ENCODE results near the gene PNMA1. TPM values are rescaled to one million over a fixed set of nuclear protein-coding genes. Genes with fewer than 3 reads are reported as not detected.

Gene PNMA1
- total and polyA plus RNA-seq, 9 of the 15 experiments (the other 6 are each of a cell fraction or from before 2014, with no cell fraction given): 1.7 to 26.4 (median 8.7) TPM

- TF ChIP-seq ARID1B (IDR thresholded peaks at IDR 0.05) (peak; percentile 79), C11orf30 (IDR thresholded peaks at IDR 0.05; ENCODE audit: low read depth) (peak; percentile 88), CHD4 (IDR thresholded peaks at IDR 0.05; ENCODE audit: insufficient read depth, insufficient replicate concordance, low read depth, low read length, poor library complexity, severe bottlenecking) (no peak), ZFP91 (CRISPR knock-in tag; IDR thresholded peaks at IDR 0.05) (no peak), ZC3H4 (CRISPR knock-in tag; IDR thresholded peaks at IDR 0.05; ENCODE audit: borderline replicate concordance) (no peak), CCAR2 (IDR thresholded peaks at IDR 0.05; ENCODE audit: low read depth, low read length) (no peak), ZNF253 (CRISPR knock-in tag; conservative IDR thresholded peaks at IDR 0.05) (no peak), IFI16 (CRISPR knock-in tag; IDR thresholded peaks at IDR 0.05) (no peak), DMBX1 (CRISPR knock-in tag; IDR thresholded peaks at IDR 0.05; ENCODE audit: borderline replicate concordance) (no peak), SP1 (CRISPR knock-in tag; IDR thresholded peaks at IDR 0.05) (no peak), SRF (CRISPR knock-in tag; IDR thresholded peaks at IDR 0.05) (no peak), TSHZ1 (CRISPR knock-in tag; IDR thresholded peaks at IDR 0.05) (no peak), PCBP1 (IDR thresholded peaks at IDR 0.05; ENCODE audit: low read depth, low read length, poor library complexity, severe bottlenecking) (no peak), EP400 (IDR thresholded peaks at IDR 0.05) (peak; percentile 35), ZNF384 (IDR thresholded peaks at IDR 0.05; ENCODE audit: low read depth, low read length) (no peak), ZBTB26 (CRISPR knock-in tag; IDR thresholded peaks at IDR 0.05) (no peak), SMAD4 (CRISPR knock-in tag; conservative IDR thresholded peaks at IDR 0.05) (0 out of 2 replicates have a peak, but pooled peaks have one; percentile 6), MAZ (CRISPR knock-in tag; conservative IDR thresholded peaks at IDR 0.05 in 1 of 2, IDR thresholded peaks at IDR 0.05 in 1 of 2) (peak; percentile 59 to 93; a peak in 3 of 4 replicates), HNRNPH1 (optimal IDR thresholded peaks at IDR 0.05; ENCODE audit: low read depth, low read length) (no peak), ZEB2 (IDR thresholded peaks at IDR 0.05) (peak; percentile 69; the same call in 1 of the 2 replicates), GABPB1 (CRISPR knock-in tag; IDR thresholded peaks at IDR 0.05) (no peak), RBFOX2 (IDR thresholded peaks at IDR 0.05; ENCODE audit: low read depth, low read length) (no peak)
Observed at GRCh38 chr14:73725116-73726024, 11.2 kb upstream of the PNMA1 start (continued).
